Stimulated activated CD8-positive, alpha-beta memory T cell treated with anti-CD3 and anti-CD28 coated beads, Interleukin-4, amount 100 ng/mL, for 24 hours (primary cell): Measurements from ENCODE around the gene NFKBIB.

Source experiments
- DNase-seq: peaks from one replicate; pipeline ENCODE4 v3.0.0-alpha.2; 2020; ENCODE audit warnings: low read depth

The NFKBIB gene

GRCh38 chr19:38958301-38958700, 58.5 kb downstream of the NFKBIB start:
- DNase-seq = no peak
